MCF 10A (cell line): ENCODE measurements around the gene MRPL2. TPM values are rescaled to one million over a fixed set of nuclear protein-coding genes. Genes with fewer than 3 reads are reported as not detected.
"Not testable (repeated sequence)": the region's sequence is repeated elsewhere in the genome, so short reads cannot be mapped to it uniquely, and the experiment has no call there.

ENCODE experiments used
- BruUV-seq: library from RNA; stranded (reverse); fragments of 400-500 nt; replicated peaks from 2 replicates; lab custom pipeline; 2021; lab: Mats Ljungman, UMichigan
- CTCF ChIA-PET: fragments of 300-600 bp; sonication (Branson Sonifier 250); formaldehyde crosslinking; extraction: SDS; loops from one replicate; lab custom pipeline; 2021; ENCODE audit warnings: antibody characterized with exemption, inconsistent platforms; lab: Yijun Ruan, JAX
- POLR2A ChIA-PET: fragments of 300-600, 350-650 bp; sonication (Branson Sonifier 250); formaldehyde crosslinking; extraction: SDS; loops from one replicate; lab custom pipeline; 2020; ENCODE audit warnings: antibody characterized with exemption, inconsistent platforms; lab: Yijun Ruan, JAX
- DNase-seq: peaks from one replicate; pipeline ENCODE4 v3.0.0-alpha.2; 2018; ENCODE audit not compliant: unreplicated experiment
- H3K27ac Mint-ChIP-seq: one replicate; pipeline ENCODE4 v1.8.0; 2022; ENCODE audit warnings: mild to moderate bottlenecking, low read depth, mixed read lengths; ENCODE audit not compliant: unreplicated experiment
- H3K27me3 Mint-ChIP-seq: one replicate; pipeline ENCODE4 v1.8.0; 2022; ENCODE audit warnings: mixed read lengths; ENCODE audit not compliant: insufficient read depth, unreplicated experiment
- H3K36me3 Mint-ChIP-seq: one replicate; pipeline ENCODE4 v1.8.0; 2022; ENCODE audit warnings: mild to moderate bottlenecking, moderate library complexity, mixed read lengths; ENCODE audit not compliant: insufficient read depth, unreplicated experiment
- H3K4me1 Mint-ChIP-seq: one replicate; pipeline ENCODE4 v1.8.0; 2022; ENCODE audit warnings: mixed read lengths; ENCODE audit not compliant: insufficient read depth, unreplicated experiment
- H3K4me3 Mint-ChIP-seq: one replicate; pipeline ENCODE4 v1.8.0; 2022; ENCODE audit warnings: mild to moderate bottlenecking, moderate library complexity, mixed read lengths; ENCODE audit not compliant: unreplicated experiment
- H3K9me3 Mint-ChIP-seq: one replicate; pipeline ENCODE4 v1.8.0; 2022; ENCODE audit warnings: mixed read lengths; ENCODE audit not compliant: unreplicated experiment
- intact Hi-C: fragments of 100-400 bp; cut with micrococcal nuclease; formaldehyde crosslinking; loops from 2 replicates; pipeline ENCODE4 v1.14.1; 2022
- total RNA-seq: library from RNA; stranded (reverse); gene quantifications from 2 replicates; pipeline ENCODE4 v1.2.3, GENCODE V29; 2022
- TF ChIP-seq, protein P1 (sequence below): fragments of 200-600 bp; IDR thresholded peaks from one replicate; pipeline ENCODE4 v1.8.0; 2022; ENCODE audit warnings: antibody characterized with exemption, mild to moderate bottlenecking; ENCODE audit not compliant: unreplicated experiment

The MRPL2 gene
- total RNA-seq, 1 experiment from 2014 or later = 155 TPM

- no TSS peak for BruUV-seq
- Mint-ChIP-seq H3K27me3 (no peaks in the 10 kb centered on the region), H3K4me1 (peaks cover 14% of the 10 kb centered on the region), H3K36me3 (no peaks in the 10 kb centered on the region), H3K9me3 (no peaks in the 10 kb centered on the region), H3K4me3 (no peak overlapping the region), H3K27ac (no peak overlapping the region)
- intact Hi-C loops = no loop called here
- POLR2A ChIA-PET = interaction anchor here (0.8 to 1.3 kb wide), 2 partner anchors 14 to 38 kb away, joined by 3 to 4 read pairs; no protein-coding TSS in a partner anchor
- TF ChIP-seq, protein P1, sequence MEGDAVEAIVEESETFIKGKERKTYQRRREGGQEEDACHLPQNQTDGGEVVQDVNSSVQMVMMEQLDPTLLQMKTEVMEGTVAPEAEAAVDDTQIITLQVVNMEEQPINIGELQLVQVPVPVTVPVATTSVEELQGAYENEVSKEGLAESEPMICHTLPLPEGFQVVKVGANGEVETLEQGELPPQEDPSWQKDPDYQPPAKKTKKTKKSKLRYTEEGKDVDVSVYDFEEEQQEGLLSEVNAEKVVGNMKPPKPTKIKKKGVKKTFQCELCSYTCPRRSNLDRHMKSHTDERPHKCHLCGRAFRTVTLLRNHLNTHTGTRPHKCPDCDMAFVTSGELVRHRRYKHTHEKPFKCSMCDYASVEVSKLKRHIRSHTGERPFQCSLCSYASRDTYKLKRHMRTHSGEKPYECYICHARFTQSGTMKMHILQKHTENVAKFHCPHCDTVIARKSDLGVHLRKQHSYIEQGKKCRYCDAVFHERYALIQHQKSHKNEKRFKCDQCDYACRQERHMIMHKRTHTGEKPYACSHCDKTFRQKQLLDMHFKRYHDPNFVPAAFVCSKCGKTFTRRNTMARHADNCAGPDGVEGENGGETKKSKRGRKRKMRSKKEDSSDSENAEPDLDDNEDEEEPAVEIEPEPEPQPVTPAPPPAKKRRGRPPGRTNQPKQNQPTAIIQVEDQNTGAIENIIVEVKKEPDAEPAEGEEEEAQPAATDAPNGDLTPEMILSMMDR = no peak
- CTCF ChIA-PET = interaction anchor here (0.7 to 1.4 kb wide), 4 partner anchors 14 to 1317 kb away, joined by 3 to 6 read pairs (median 4); no protein-coding TSS in a partner anchor
- no peak for DNase-seq
Observed at GRCh38 chr6:43082806-43083655, 23.8 kb upstream of the MRPL2 start.

GRCh38 chr6:43081922-43082321 is 22.7 kb upstream of the MRPL2 start:
- Mint-ChIP-seq H3K4me1 (peaks cover 18% of the 10 kb centered on the region), H3K27ac (peak overlapping the region; percentile 42)
- POLR2A ChIA-PET = interaction anchor here (1.3 kb wide), 1 partner anchor 39 kb away, joined by 3 read pairs; no protein-coding TSS in a partner anchor

GRCh38 chr6:43081043-43081442 is 21.8 kb upstream of the MRPL2 start:
- intact Hi-C loops = no loop called here
- H3K9me3 Mint-ChIP-seq = no peaks in the 10 kb centered on the region
- H3K4me1 Mint-ChIP-seq = peaks cover 18% of the 10 kb centered on the region
- no peaks in the 10 kb centered on the region for H3K36me3 Mint-ChIP-seq
- CTCF ChIA-PET = interaction anchor here (1.5 kb wide), 1 partner anchor 49 kb away, joined by 3 read pairs; no protein-coding TSS in a partner anchor
- no peak overlapping the region for H3K27ac Mint-ChIP-seq
- POLR2A ChIA-PET = no interaction called here
- TF ChIP-seq, protein P1 = no peak
- H3K27me3 Mint-ChIP-seq = no peaks in the 10 kb centered on the region
- BruUV-seq = no TSS peak
- H3K4me3 Mint-ChIP-seq = no peak overlapping the region
- DNase-seq = no peak

More at GRCh38 chr6:43081922-43082321, 22.7 kb upstream of the MRPL2 start:
- CTCF ChIA-PET, H3K4me3 Mint-ChIP-seq, H3K9me3 Mint-ChIP-seq, DNase-seq, H3K27me3 Mint-ChIP-seq, BruUV-seq, intact Hi-C loops, H3K36me3 Mint-ChIP-seq: not testable (repeated sequence)

- Mint-ChIP-seq H3K27ac (no peak overlapping the region), H3K27me3 (no peaks in the 10 kb centered on the region), H3K4me1 (peaks cover 18% of the 10 kb centered on the region), H3K36me3 (peaks cover 5% of the 10 kb centered on the region), H3K4me3 (no peak overlapping the region), H3K9me3 (no peaks in the 10 kb centered on the region)
- ChIA-PET CTCF (interaction anchor here (0.6 kb wide), 2 partner anchors 9 to 23 kb away, joined by 4 to 6 read pairs; no protein-coding TSS in a partner anchor), POLR2A (interaction anchor here (1.8 to 4.4 kb wide), 2 partner anchors 18 to 19 kb away, joined by 4 to 60 read pairs; partner anchors contain the start of genes KLC4 and MRPL2)
- no peak for DNase-seq
- no TSS peak for BruUV-seq
- TF ChIP-seq, protein P1 = no peak
- intact Hi-C loops = no loop called here
Observed at GRCh38 chr6:43078691-43079090, 19.5 kb upstream of the MRPL2 start.
